HepG2 (cell line): ENCODE measurements around the gene PIM3. TPM values are rescaled to one million over a fixed set of nuclear protein-coding genes. Genes with fewer than 3 reads are reported as not detected.
"Not testable (repeated sequence)": the region's sequence is repeated elsewhere in the genome, so short reads cannot be mapped to it uniquely, and the experiment has no call there.

Experiments
- ATAC-seq: fragments of 200-7000 bp; cut with Tn5 transposase; 3 replicates; pipeline ENCODE4 v1.9.1; 2020; ENCODE audit warnings: mild to moderate bottlenecking, moderate library complexity
- BruUV-seq: library from RNA; stranded (reverse); fragments of 400-500 nt; replicated peaks from 2 replicates; lab custom pipeline; 2021; lab: Mats Ljungman, UMichigan
- CTCF ChIA-PET: fragments of 300-600 bp; formaldehyde crosslinking; extraction: SDS; loops from one replicate; lab custom pipeline; 2021; ENCODE audit warnings: low total read pairs, inconsistent platforms, low intra/inter-chr PET ratio; lab: Yijun Ruan, JAX
- POLR2A ChIA-PET: fragments of 350-600 bp; sonication (Branson Sonifier 250); formaldehyde crosslinking; loops from one replicate; lab custom pipeline; 2020; ENCODE audit warnings: antibody characterized with exemption, inconsistent platforms; lab: Yijun Ruan, JAX
- DNase-seq: peaks from one replicate; pipeline ENCODE4 v3.0.0-alpha.2; 2015; ENCODE audit warnings: low spot score
- FAIRE-seq: peaks from 3 replicates; lab custom pipeline; 2011; peaks lifted over from hg19 to GRCh38; lab: Jason Lieb, UNC
- H2AFZ ChIP-seq: one replicate; pipeline ENCODE4 v1.6.1; 2011; ENCODE audit warnings: low read length, inconsistent platforms
- H3K27ac ChIP-seq: fragments of 300-600 bp; 3 replicates; pipeline ENCODE4 v1.8.0; 2011; ENCODE audit warnings: mixed run types, mild to moderate bottlenecking, mixed read lengths, low read length, inconsistent platforms; ENCODE audit not compliant: insufficient read depth; ENCODE audit errors: extremely low read length
- H3K27me3 ChIP-seq, 2 experiments: fragments of 200-600 bp in 1 of 2; 2 replicates in 1 of 2; 3 replicates in 1 of 2; pipeline versions ENCODE4 v1.6.0 to v1.8.0; 2011; ENCODE audit warnings: low read length in 2 of 2, mild to moderate bottlenecking in 2 of 2, moderate library complexity in 2 of 2, inconsistent platforms in 1 of 2; ENCODE audit not compliant: insufficient read depth in 2 of 2, control insufficient read depth in 1 of 2
- H3K36me3 ChIP-seq, 2 experiments: fragments of 200-600 bp in 1 of 2; replicated peaks in 1 of 2; 2 replicates in 1 of 2; 3 replicates in 1 of 2; pipeline versions ENCODE4 v1.5.1 to v1.8.0; 2011; ENCODE audit warnings: low read length in 2 of 2, inconsistent platforms in 1 of 2; ENCODE audit not compliant: insufficient read depth in 2 of 2, control insufficient read depth in 1 of 2
- H3K4me1 ChIP-seq: 2 replicates; pipeline ENCODE4 v1.5.1; 2012; ENCODE audit warnings: low read length, inconsistent platforms; ENCODE audit not compliant: insufficient read depth
- H3K4me2 ChIP-seq: 2 replicates; pipeline ENCODE4 v1.6.0; 2011; ENCODE audit warnings: low read depth, low read length, inconsistent platforms
- H3K4me3 ChIP-seq, 3 experiments: fragments of 200-600 bp in 1 of 3; sonication (generic), shearing (Covaris generic) in 1 of 3; replicated peaks in 1 of 3; 2 replicates each; pipeline ENCODE4 v1.5.1; 2011 to 2016; ENCODE audit warnings: low read length in 3 of 3, inconsistent platforms in 2 of 3, low read depth in 2 of 3, mild to moderate bottlenecking in 2 of 3, control low read depth in 1 of 3, mixed read lengths in 1 of 3; ENCODE audit not compliant: insufficient read depth in 1 of 3
- H3K79me2 ChIP-seq: one replicate; pipeline ENCODE4 v1.6.1; 2011; ENCODE audit warnings: low read length, inconsistent platforms; ENCODE audit not compliant: insufficient read depth
- H3K9ac ChIP-seq: 2 replicates; pipeline ENCODE4 v1.6.0; 2011; ENCODE audit warnings: mild to moderate bottlenecking, low read depth, low read length, inconsistent platforms; ENCODE audit not compliant: insufficient read depth
- H3K9me3 ChIP-seq: 2 replicates; pipeline ENCODE4 v1.5.1; 2012; ENCODE audit warnings: mild to moderate bottlenecking, low read length
- H4K20me1 ChIP-seq: 2 replicates; pipeline ENCODE4 v1.6.0; 2011; ENCODE audit warnings: inconsistent platforms, mild to moderate bottlenecking, low read length, moderate library complexity; ENCODE audit not compliant: insufficient read depth
- ATF6 ChIP-seq: sonication (generic); formaldehyde crosslinking; conservative IDR thresholded peaks from 2 replicates; pipeline ENCODE4 v1.4.0; 2020; ENCODE audit warnings: missing genetic modification reagents
- CENPX ChIP-seq: sonication (generic); formaldehyde crosslinking; IDR thresholded peaks from 2 replicates; pipeline ENCODE4 v1.9.0; 2021; ENCODE audit warnings: mild to moderate bottlenecking, missing genetic modification reagents, moderate library complexity
- KDM5B ChIP-seq: sonication (generic); formaldehyde crosslinking; IDR thresholded peaks from 2 replicates; pipeline ENCODE4 v1.4.0; 2020; ENCODE audit warnings: missing genetic modification reagents, mild to moderate bottlenecking, borderline replicate concordance
- MXD3 ChIP-seq: IDR thresholded peaks from 2 replicates; pipeline ENCODE4 v1.6.1; 2016; ENCODE audit warnings: mild to moderate bottlenecking, missing biosample characterization, missing genetic modification reagents
- SOX5 ChIP-seq: IDR thresholded peaks from 2 replicates; pipeline ENCODE4 v1.6.1; 2016; ENCODE audit warnings: borderline replicate concordance
- ZNF232 ChIP-seq: sonication (generic); formaldehyde crosslinking; IDR thresholded peaks from 2 replicates; pipeline ENCODE4 v1.4.0; 2020; ENCODE audit warnings: missing genetic modification reagents, borderline replicate concordance
- ZNF235 ChIP-seq: sonication (generic); formaldehyde crosslinking; IDR thresholded peaks from 2 replicates; pipeline ENCODE4 v1.8.1; 2023; ENCODE audit warnings: mild to moderate bottlenecking, missing genetic modification reagents, borderline replicate concordance
- ZNF251 ChIP-seq: sonication (generic); formaldehyde crosslinking; IDR thresholded peaks from 2 replicates; pipeline ENCODE4 v1.9.0; 2021; ENCODE audit warnings: mild to moderate bottlenecking, missing genetic modification reagents
- ZNF577 ChIP-seq: sonication (generic); formaldehyde crosslinking; IDR thresholded peaks from 2 replicates; pipeline ENCODE4 v1.4.0; 2020; ENCODE audit warnings: mild to moderate bottlenecking, low read depth, missing genetic modification reagents, borderline replicate concordance
- ZNF639 ChIP-seq: conservative IDR thresholded peaks from 2 replicates; pipeline ENCODE4 v1.6.1; 2018; ENCODE audit warnings: missing genetic modification reagents
- ZNF841 ChIP-seq: sonication (generic); formaldehyde crosslinking; IDR thresholded peaks from 2 replicates; pipeline ENCODE4 v1.8.1; 2023; ENCODE audit warnings: missing genetic modification reagents, borderline replicate concordance
- ZSCAN9 ChIP-seq: IDR thresholded peaks from 2 replicates; pipeline ENCODE4 v1.6.1; 2016; ENCODE audit warnings: borderline replicate concordance
- WGBS: methylation state at CpG from one replicate; pipeline ENCODE4 v1.1.6; 2017; ENCODE audit warnings: low lambda C conversion rate; 5-methylcytosine and 5-hydroxymethylcytosine counted together
- in situ Hi-C: cut with HindIII; loops from 2 replicates; pipeline ENCODE4 v1.10.0; 2017; ENCODE audit warnings: low pct_unique_long_range_greater_than_20kb; ENCODE audit not compliant: extremely low pct_ligation_motif_present
- intact Hi-C: fragments of 100-400 bp; cut with micrococcal nuclease; formaldehyde crosslinking; loops from one replicate; pipeline ENCODE4 v1.10.0; 2022; ENCODE audit not compliant: unreplicated experiment
- polyA plus RNA-seq, 8 experiments: library from polyadenylated mRNA; depleted of rRNA in 3 of 8; stranded (reverse) in 7 of 8; unstranded in 1 of 8; fragments of >200 nt; fragmentation: Illumina TruSeq in 4 of 8; extraction: Trizol in 4 of 8; gene quantifications; 2 replicates each; pipeline versions ENCODE4 v1.2.1 to v1.2.3, GENCODE V29; 2011 to 2016; ENCODE audit warnings: low read depth in 4 of 8, missing spikeins in 1 of 8, mixed read lengths in 1 of 8; ENCODE audit not compliant: insufficient read depth in 1 of 8
- total RNA-seq, 5 experiments: library from RNA; depleted of rRNA; stranded (reverse); fragments of >200 nt; fragmentation: Illumina TruSeq; extraction: Trizol; gene quantifications; 2 replicates each; pipeline ENCODE4 v1.2.3, GENCODE V29; 2016; ENCODE audit warnings: low read depth in 1 of 5

The PIM3 gene
- total and polyA plus RNA-seq, 2 of the 13 experiments (the other 11 are each of a cell fraction or from before 2014, with no cell fraction given), result 21.6 to 31.2 TPM

- FAIRE-seq (no peak), ATAC-seq (no peak), DNase-seq (no peak)
- in situ Hi-C loops, result no loop called here
- no peak overlapping the region for H3K9ac ChIP-seq
- no peak overlapping the region for H3K4me2 ChIP-seq
- H2AFZ ChIP-seq, result no peak overlapping the region
- no peaks in the 10 kb centered on the region for H3K79me2 ChIP-seq
- POLR2A ChIA-PET, result interaction anchor here (1.3 kb wide), 1 partner anchor 19 kb away, joined by 3 read pairs; no protein-coding TSS in a partner anchor
- intact Hi-C loops, result no loop called here
- 47% methylated on average over 2 of the region's 2 CpGs for WGBS
- H3K9me3 ChIP-seq, result peaks cover 11% of the 10 kb centered on the region
- no peaks in the 10 kb centered on the region for H3K36me3 ChIP-seq
- no peak overlapping the region for H3K4me3 ChIP-seq
- CTCF ChIA-PET, result no interaction called here
- no peak overlapping the region for H3K27ac ChIP-seq
- no peaks in the 10 kb centered on the region for H4K20me1 ChIP-seq
- H3K4me1 ChIP-seq, result 0 out of 2 replicates have a peak, but pooled peaks cover 6% of the 10 kb centered on the region
- peaks cover 0 to 10% of the 10 kb centered on the region in 2 experiments; a peak in 2 of 5 replicates for H3K27me3 ChIP-seq
- no TSS peak for BruUV-seq
- TF ChIP-seq MXD3 (CRISPR knock-in tag), result no peak
- TF ChIP-seq ZNF251 (CRISPR knock-in tag), result no peak
- no peak for TF ChIP-seq ZNF235 (CRISPR knock-in tag)
- no peak for TF ChIP-seq ZNF232
- no peak for TF ChIP-seq ZNF639 (CRISPR knock-in tag)
- TF ChIP-seq SOX5 (CRISPR knock-in tag), result no peak
- TF ChIP-seq ZNF577, result no peak
- TF ChIP-seq ZSCAN9 (CRISPR knock-in tag), result no peak
- TF ChIP-seq KDM5B (CRISPR knock-in tag), result no peak
- no peak for TF ChIP-seq ATF6 (CRISPR knock-in tag)
- no peak for TF ChIP-seq CENPX (CRISPR knock-in tag)
- TF ChIP-seq ZNF841 (CRISPR knock-in tag), result no peak
Measured at GRCh38 chr22:49986325-49986724, 25.8 kb downstream of the PIM3 start.

GRCh38 chr22:49989826-49990225 lies 29.3 kb downstream of the PIM3 start:
- ATAC-seq, H3K9ac ChIP-seq, POLR2A ChIA-PET, H3K79me2 ChIP-seq, BruUV-seq, FAIRE-seq, H3K27ac ChIP-seq, H3K4me2 ChIP-seq, H4K20me1 ChIP-seq, H2AFZ ChIP-seq, CTCF ChIA-PET, H3K36me3 ChIP-seq, H3K4me3 ChIP-seq, DNase-seq: not testable (repeated sequence)
- H3K9me3 ChIP-seq, result peaks cover 11% of the 10 kb centered on the region
- peaks cover 13% of the 10 kb centered on the region for H3K4me1 ChIP-seq
- in situ Hi-C loops, result loop anchor here (5.0 kb wide), 1 partner anchor 58 kb away; no protein-coding TSS in a partner anchor
- H3K27me3 ChIP-seq, result peaks cover 0 to 17% of the 10 kb centered on the region in 2 experiments; a peak in 2 of 5 replicates
- WGBS, result 85% methylated on average over 10 of the region's 24 CpGs
- intact Hi-C loops, result loop anchor here (5.0 kb wide), 1 partner anchor 42 kb away; no protein-coding TSS in a partner anchor
